GM19035 (cell line): ENCODE results near the gene ADCY7.
"Not testable (repeated sequence)": the region's sequence is repeated elsewhere in the genome, so short reads cannot be mapped to it uniquely, and the experiment has no call there.

Source experiments
- ATAC-seq: cut with Tn5 transposase; IDR thresholded peaks from one replicate; pipeline ENCODE4 v1.9.1; 2021; ENCODE audit not compliant: unreplicated experiment

ADCY7 gene

DNA sequence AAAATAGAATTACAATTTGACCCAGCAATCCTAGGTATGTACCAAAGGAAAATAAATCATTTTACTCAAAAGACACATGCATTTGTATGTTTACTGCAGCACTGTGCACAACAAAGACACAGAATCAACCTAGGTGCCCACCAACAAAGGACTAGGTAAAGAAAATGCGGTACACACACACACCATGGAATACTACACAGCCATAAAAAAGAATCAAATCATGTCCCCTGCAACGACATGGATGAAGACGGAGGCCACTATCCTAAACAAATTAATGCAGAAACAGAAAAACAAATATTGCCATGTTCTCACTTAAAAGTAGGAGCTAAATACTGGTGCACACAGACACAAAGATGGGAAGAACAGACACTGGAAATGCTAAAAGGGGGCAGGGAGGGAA lies 66.2 kb downstream of the ADCY7 start:
- ATAC-seq: no peak

DNA sequence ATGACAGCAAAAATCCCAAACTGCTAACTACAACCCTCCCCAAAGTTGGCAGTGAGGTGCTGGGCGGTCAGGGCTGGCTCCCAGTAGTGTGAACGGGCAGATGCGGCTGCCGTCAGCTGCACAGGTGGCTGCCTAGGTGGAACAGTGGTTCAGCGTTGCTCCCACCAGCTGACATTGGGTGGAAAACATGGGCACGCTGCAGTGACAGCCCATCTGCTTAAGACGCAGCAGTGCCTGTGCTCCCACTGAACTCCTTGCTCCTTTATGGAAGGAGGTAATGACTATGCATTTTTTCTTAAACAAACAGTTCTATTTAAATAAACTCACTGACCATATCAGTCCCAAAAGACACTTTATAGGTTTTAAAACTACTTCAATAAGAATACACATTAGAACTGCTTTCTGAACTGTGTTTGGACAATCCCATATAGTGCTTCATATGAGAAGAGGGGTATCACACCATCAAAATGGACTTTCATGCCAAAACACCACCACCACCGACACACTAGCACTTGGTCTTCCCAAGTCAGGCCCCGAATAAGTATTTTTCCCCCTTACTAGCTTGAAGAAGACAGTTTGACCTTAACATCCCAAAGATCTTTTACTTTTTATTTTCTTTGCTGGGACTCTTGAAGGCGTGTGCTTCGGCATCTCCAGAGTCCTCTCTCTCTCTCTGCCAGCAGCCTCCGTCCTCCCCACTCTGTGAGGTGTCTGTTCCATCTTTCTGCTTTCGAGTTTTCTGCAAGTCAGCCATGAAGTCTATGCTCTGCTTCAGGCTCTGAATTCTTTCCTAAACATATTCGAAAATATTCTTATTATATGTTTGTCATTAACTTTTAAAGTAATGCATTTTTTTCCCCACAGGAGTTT lies 68.0 kb downstream of the ADCY7 start:
- no peak for ATAC-seq

DNA sequence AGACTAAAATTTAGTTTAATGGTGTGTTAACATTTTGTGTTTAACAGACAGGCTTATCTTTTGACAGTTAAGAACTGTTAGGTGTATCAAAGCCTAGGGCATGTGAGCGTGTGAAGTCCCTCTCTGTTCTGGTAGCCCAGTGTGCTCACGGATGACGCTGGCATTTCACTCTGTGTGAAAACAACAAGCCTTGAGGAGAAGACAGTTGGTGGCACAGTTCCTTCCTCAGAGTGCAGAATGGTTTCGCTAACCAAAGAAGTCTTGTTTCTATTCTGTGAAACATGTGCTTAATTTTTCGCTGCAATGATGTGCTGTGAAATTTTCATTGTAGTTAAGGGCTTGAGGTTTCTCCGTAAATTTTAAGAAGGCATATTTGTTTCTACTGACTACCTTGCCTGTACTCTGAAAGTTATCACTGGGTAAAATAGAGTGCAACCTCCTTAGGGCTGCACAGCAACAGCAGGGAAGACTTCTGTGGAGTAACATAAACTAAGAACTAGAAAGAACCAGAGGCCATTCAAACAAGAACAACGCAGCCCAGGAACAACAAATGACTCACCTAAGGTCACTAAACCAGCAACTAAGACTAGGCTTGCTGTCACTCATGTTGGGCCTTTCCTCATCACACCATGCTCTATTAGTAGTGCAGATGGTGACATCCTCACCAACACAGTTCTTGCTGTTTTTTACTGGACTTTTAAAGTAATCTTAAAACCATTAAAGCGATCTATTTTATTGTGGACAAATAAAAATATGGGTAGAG lies 69.0 kb downstream of the ADCY7 start:
- ATAC-seq: peak; percentile 58

DNA sequence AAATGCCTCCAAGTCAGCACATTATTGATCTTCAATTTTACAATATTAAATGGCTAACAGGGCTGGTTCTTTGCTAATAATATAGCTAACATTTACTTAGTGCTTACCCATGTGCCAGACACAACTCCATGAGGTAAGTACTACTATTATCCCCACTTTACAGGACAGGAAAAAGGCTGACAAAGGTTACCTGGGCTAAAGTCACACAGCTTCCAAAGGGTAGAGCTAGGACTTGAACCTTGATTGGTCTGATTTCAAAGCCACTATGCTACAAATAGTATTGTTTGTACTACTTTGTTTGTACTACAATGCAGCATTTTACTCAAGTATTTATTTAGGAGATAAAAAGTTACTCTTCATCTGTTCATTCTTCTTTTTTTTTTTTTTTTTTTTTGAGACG lies 70.5 kb downstream of the ADCY7 start:
- no peak for ATAC-seq

DNA sequence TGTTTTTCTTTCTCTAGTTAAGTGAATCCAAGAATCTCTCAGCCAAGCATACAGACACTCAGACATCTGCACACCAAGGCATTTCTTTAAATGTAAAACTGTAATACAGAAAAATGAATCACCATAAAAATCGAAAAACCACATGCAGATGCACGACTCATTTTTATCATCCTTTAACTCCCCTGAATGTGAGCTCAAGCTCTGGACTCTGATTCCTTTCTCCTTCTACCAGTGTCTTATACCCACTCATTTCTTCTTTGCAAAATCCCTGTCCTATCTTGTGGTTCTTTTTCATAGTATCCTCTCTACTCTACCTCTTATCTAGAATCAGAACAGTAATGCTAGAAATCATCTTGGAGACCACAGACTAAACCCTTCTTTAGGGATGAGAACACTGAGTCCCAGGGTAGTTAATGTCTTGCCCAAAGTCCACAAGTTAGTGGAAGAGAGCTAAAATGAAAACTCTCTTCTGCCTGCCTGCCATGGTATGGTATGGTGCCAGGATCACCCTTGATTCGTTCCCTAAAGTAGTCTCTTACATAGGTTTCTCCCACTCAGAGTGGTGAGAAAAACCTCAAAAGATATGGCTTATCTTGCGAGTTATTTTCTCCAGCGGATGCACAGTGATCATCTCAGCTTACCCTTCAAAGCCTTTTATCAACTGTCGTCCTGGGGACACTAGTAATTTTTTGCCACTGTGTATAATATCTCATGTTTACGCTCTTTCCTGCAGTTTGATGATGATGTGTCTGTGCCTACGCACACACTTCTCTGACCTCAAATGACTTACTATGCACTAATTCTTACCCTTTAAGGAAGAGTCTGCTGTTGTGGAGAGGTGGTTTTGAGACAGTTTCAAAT lies 72.2 kb downstream of the ADCY7 start:
- no peak for ATAC-seq

DNA sequence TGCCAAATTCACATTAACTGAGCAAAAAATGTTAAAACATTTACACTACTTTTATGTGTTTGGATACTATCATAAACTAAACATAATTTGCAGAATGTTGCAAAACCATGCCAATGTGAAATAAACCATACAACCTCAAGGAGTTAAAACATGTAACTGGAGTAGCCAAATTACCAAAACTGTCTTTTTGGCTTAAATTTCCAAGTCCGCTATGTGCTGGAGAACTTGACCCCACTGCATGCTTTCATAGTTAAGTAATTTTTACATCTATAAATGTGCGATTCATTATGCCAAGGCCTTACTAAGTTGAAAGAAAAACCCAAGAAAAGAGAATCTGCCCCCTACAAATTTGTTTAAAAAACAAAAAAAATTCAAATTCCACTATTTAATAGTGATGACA lies 74.2 kb downstream of the ADCY7 start:
- no peak for ATAC-seq

DNA sequence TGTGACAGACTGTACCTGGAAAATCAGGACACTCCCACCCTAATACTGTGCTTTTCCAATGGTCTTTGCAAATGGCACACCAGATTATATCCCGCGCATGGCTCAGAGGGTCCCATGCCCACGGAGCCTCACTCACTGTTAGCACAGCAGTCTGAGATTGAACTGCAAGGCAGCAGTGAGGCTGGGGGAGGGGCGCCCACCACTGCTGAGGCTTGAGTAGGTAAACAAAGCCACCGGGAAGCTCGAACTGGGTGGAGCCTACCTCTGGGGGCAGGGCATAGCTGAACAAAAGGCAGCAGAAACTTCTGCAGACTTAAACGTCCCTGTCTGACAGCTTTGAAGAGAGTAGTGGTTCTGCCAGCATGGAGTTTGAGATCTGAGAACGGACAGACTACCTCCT lies 77.2 kb downstream of the ADCY7 start:
- ATAC-seq: not testable (repeated sequence)

DNA sequence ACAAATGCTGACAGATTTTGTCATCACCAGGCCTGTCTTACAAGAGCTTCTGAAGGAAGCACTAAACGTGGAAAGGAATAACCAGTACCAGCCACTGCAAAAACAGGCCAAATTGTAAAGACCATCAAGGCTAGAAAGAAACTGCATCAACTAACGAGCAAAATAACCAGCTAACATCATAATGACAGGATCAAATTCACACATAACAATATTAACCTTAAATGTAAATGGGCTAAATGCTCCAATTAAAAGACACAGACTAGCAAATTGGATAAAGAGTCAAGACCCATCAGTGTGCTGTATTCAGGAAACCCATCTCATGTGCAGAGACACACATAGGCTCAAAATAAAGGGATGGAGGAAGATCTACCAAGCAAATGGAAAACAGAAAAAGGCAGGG lies 78.9 kb downstream of the ADCY7 start:
- ATAC-seq: not testable (repeated sequence)

DNA sequence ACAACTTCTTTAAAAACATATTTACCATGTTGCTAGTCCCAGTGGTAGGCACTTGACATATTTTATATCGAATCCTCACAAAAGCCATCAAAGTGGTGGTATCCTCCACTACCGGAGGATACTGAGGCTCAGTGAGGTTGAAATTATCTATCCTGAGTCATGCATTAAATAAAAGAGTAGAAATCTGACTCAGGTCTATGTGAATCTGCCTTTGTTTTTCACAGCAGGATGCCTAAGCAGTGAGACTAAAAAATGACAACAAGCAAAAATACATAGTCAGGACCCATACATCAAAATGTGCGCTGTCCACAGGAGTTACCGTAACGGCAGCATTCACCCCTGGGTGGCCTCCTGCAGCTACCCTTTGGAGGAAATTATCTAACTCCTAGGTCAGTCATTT lies 84.8 kb downstream of the ADCY7 start:
- ATAC-seq: no peak

DNA sequence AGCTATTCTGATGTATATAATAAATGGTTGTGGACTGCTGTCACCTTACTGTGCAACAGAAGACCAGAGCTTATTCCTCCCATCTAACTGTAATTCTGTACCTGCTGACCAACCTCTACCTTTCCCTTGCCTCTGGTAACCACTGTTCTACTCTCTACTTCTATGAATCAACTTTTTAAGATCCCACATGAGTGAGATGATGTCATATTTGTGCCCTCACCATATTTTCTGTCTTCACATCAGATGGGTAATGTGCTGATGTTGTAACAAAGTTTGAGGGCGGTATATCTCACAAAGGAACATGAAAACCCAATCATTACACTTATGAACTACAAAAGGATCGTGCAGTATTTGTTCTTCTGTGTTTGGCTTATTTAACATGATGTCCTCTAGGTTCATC lies 85.6 kb downstream of the ADCY7 start:
- ATAC-seq: no peak

DNA sequence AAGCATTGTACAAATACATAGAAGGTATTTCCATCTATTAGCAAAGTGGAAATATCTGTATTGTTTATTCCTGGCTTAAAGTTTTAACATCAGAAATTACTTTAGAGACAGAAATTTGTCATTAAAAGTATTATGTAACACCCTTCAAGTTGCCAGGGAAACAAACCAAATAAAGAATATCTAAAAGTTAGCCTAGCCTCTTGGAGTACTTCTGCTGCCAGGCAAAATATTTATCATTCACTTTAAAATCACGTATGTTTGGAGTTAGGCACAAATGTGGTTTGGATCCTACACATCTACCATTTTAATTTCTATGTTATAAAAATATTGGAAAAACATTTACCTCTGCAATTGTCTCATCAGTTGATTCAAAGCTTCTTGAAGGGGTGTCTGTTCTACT lies 87.7 kb downstream of the ADCY7 start:
- ATAC-seq: no peak

DNA sequence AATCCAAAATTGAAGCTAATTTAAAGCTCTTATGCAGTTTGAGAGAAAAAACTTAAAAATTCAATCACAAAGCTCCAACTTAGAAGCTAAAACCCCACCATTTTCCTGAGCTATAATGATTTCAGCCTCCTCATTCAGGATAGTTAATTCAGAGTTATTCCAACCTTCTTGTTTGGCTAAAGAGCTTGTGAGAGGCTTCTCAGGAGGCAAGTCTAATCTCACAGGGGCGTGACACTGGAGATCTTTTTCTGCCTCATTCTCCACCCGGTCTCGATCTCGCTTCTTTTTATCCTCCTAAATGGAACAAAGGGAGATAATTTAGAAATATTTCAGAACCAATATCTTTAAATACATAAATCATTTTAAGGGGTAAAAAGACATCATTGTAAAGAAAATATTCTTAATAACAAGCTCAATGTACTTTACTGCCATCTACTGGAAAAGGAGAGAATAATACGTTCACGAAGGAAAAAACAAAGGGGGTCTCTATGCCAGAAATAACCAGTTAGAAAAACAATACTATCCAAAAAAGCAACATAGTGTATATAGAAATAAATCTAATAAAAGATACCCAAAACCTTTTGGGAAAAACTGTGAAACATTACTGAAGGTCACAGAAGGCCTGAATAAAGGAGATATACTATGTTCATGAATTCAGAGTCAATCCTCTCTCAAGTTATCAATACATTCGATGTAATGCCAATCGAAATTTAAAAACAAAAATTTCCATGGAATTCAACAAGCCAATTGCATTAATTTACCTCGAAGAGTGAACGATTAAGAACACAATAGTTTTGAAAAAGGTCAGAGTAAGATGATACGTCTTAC lies 88.5 kb downstream of the ADCY7 start:
- no peak for ATAC-seq

DNA sequence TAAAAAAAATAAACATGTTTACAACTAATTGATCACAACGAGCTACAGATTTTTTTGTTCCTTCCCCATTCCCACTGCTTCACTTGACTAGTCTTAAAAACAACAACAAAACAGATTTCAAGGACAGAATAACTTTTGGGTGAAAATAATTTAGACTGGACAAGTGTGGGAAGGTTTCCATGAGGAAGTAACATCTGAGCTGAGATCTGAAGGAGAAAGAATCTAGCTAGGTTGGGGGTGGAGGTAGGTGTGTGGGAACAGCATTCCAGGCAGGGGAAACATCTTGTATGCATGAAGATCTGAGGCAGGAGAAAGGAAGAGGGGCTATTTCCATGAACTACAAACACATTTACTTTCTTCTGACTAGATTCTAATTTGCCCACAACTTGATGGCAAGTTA lies 93.3 kb downstream of the ADCY7 start:
- no peak for ATAC-seq

DNA sequence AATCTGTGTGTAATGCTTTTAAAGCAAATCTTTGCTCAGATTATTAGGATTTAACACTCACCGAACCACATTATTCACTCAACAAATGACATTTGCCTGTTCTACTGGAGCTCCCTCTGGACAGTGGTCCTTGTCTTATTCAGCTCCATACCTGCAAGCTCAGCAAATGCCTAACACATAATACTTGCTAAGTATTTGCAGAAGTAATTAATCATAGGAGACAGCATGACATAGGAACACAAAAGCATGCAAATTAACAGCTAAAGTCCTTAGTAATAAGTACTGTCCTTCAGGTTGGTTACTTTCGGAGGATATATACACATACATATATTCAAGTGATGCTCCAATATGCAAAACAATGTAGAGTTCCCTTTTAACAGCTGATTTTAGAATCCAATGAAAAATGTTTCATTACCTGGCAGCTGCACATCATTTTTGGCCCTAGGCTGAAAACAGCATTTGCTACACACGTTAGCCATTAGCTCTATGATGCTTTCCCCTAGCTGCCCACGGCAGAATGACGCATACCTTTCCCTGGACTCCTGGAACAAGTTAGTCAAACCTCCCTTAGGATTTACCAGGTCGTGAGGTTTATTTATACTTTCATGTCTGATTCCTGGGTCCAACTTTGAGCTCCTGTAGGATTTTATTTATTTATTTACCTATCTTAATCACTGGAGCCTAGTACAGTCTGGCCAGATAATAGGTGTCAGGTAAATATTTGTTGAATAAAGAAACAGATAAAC lies 93.9 kb downstream of the ADCY7 start:
- no peak for ATAC-seq

DNA sequence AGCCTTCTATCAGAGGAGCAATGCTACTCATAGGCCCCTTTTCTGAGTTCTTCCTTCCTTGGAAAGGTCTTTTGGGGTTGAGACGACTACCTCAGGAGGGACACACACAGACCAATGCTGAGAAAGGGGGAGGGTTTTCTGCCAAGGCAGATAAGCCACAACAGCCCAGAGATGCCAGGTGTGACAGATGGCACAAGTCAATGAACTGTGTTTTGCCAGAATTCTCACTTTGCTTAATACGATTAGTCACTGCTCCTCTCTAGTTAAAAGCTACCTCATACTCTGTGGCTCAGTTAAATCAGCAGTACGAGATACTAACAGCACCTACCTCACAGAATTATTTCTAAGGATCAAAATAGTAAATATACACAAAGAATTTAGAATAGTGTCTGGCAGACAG lies 94.4 kb downstream of the ADCY7 start:
- ATAC-seq: no peak

DNA sequence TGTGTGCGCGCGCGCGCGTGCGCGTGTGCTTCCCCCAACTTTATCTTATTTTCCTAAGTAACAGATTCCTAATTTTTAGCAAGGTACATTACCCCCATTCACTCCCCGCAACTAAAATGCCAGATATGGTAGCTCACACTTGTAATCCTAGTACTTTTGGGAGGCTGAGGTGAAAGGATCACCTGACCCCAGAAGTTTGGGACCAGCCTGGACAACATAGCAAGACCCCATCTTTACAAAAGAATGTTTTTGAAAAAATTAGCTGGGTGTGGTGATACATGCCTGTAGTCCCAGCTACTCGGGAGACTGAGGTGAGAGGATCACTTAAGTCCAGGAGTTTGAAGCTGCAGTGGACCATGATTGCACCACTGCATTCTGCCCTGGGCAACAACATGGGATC lies 97.3 kb downstream of the ADCY7 start:
- no peak for ATAC-seq

DNA sequence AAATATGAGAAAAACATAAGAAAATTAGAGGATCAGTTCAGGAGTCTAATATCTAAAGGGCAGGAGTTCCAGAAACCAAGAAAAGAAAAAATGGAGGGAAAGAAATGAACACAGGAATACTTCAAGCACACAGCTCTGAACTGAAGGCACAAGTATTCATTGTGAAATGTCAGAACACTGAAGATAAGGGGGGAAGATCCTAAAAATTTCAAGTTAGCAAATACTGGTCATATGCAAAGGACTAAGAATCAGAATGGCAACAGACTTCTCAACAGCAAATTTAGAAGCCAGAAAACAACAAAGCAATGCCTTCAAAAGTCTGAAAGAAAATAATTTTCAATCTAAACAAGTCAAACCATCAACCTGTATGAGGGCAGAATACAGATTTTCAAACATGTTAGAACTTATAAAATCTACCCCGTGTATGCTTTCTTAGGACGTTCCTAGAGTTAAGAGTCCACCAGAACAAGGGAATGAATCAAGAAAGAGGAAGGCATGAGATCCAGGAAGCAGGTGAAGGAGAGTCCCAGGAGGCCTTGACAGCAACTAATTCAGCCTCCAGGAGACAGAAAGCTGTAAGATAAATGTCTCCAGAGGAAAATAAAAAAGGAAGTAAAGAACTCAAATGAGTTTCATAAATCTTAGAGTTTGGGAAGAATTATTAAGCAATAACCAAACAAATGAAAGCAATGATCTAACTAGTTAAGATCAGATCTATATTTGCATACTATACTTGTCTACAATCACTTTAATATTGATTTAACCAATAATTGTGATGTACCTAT lies 99.6 kb downstream of the ADCY7 start:
- no peak for ATAC-seq
